Measurements from ENCODE around the gene NUBPL.

Gene NUBPL

DNA sequence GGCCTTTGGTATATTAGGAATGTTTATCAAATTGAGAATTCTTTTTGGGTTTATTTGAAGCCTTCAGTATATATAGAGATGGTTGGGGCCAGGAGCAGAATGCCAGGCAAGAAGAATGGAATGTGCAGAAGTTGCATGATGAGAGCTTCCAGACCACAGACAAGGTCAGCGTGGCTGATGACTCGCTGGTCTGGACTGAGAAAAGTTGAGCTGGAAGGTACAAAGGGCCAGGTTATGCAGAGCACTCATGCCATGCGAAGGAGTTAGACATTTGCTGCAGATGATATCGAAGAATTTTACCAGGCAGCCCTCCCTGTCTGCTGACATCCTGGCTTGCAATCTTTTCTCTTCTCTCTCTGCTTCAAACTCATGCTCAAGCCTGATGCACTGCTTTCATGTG is 319.7 kb downstream of the NUBPL start:
- no peaks in the 10 kb centered on the region for H3K36me3 ChIP-seq
- no peaks in the 10 kb centered on the region for H3K27me3 ChIP-seq (ENCODE audit: insufficient read depth, low read depth, severe bottlenecking)
- no peak overlapping the region for H3K4me3 ChIP-seq (ENCODE audit: low read depth, low read length)
- no peaks in the 10 kb centered on the region for H3K9me3 ChIP-seq (ENCODE audit: severe bottlenecking)
- H3K27ac ChIP-seq: no peak overlapping the region
- DNase-seq: no peak
- TF ChIP-seq, protein P1, sequence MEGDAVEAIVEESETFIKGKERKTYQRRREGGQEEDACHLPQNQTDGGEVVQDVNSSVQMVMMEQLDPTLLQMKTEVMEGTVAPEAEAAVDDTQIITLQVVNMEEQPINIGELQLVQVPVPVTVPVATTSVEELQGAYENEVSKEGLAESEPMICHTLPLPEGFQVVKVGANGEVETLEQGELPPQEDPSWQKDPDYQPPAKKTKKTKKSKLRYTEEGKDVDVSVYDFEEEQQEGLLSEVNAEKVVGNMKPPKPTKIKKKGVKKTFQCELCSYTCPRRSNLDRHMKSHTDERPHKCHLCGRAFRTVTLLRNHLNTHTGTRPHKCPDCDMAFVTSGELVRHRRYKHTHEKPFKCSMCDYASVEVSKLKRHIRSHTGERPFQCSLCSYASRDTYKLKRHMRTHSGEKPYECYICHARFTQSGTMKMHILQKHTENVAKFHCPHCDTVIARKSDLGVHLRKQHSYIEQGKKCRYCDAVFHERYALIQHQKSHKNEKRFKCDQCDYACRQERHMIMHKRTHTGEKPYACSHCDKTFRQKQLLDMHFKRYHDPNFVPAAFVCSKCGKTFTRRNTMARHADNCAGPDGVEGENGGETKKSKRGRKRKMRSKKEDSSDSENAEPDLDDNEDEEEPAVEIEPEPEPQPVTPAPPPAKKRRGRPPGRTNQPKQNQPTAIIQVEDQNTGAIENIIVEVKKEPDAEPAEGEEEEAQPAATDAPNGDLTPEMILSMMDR (IDR thresholded peaks at IDR 0.05; ENCODE audit: low read depth, low read length): no peak

DNA sequence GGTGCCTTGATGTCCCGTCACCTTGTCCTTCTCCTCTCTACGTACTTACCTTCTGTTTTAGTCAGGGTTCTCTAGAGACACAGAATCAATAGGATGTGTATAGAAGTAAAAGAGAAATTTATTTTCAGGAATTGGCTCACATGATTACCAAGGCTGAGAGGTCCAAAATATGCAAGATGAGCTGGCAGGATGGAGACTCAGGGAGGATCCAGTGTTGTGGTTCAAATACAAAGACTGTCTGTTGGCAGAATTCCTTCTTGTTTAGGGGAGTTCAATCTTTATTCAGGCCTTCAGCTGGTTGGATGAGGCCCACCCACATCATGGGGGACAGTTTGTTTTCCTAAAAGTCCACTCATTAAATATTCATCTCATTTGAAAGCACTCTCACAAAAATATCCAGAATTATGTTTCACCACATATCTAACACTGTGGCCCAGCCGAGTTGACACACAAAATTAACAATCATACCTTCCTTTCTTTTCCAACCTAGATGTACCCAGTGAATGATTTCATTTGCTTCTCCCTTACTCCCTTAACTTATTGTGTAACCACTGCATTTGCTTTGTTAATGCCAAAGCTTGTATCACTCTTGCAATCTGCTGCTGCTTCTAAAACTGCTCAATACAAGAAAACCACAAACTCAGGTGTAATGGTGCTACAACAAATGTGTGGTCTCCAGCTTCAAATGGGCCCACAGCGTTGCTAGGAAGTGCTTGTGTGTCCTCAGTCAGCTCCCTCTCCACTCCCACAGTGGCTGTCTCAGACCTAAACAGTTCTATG is 320.5 kb downstream of the NUBPL start:
- DNase-seq: no peak
- TF ChIP-seq, protein P1 (IDR thresholded peaks at IDR 0.05; ENCODE audit: low read depth, low read length): no peak
- Histone ChIP-seq H3K27ac (no peak overlapping the region), H3K9me3 (ENCODE audit: severe bottlenecking) (no peaks in the 10 kb centered on the region), H3K36me3 (no peaks in the 10 kb centered on the region), H3K27me3 (ENCODE audit: insufficient read depth, low read depth, severe bottlenecking) (no peaks in the 10 kb centered on the region), H3K4me3 (ENCODE audit: low read depth, low read length) (no peak overlapping the region)

DNA sequence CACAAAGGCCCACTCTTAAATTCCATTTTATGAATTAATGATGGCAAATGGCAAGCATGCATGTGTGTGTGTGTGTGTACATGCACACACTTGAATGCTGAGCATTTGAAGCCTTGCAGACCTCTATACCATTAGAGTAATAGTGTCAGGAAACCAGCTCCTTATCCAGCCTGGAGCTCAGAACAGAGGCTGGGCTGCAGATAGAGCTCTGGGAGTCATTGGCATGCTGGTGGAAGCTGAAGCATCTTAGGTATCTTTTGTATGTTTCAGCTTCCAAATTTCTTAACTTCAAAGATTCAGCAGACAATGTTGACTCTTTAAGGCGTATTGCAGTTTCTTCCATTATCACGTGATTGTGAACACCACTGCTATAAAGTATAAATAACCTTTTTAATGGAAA is 323.0 kb downstream of the NUBPL start:
- H3K27ac ChIP-seq: no peak overlapping the region
- no peaks in the 10 kb centered on the region for H3K9me3 ChIP-seq (ENCODE audit: severe bottlenecking)
- no peaks in the 10 kb centered on the region for H3K36me3 ChIP-seq
- no peak for DNase-seq
- no peaks in the 10 kb centered on the region for H3K27me3 ChIP-seq (ENCODE audit: insufficient read depth, low read depth, severe bottlenecking)
- H3K4me3 ChIP-seq (ENCODE audit: low read depth, low read length): no peak overlapping the region
- TF ChIP-seq, protein P1 (IDR thresholded peaks at IDR 0.05; ENCODE audit: low read depth, low read length): no peak

DNA sequence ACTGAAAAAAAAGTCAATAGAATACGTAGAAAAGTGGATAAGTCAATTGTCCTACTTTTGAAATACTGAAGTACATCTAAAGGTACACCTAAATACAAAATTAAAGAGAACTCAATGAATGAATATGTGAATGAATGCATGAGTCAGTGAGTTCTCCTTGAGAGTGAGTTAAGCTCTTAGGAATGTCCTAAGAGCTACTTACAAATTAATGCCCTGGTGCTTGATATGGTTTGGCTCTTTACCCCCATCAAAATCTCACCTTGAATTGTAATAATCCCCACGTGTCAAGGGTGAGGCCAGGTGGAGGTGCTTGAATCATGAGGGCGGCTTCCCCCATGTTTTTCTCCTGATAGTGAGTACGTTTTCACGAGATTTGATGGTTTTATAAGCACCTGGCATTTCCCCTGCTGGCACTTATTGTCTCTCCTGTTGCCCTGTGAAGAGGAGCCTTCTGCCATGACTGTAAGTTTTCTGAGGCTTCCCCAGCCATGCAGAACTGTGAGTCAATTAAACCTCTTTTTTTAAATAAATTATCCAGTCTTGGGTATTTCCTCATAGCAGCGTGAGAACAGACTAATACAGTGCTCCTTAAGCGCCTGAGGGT is 323.7 kb downstream of the NUBPL start:
- no peak overlapping the region for H3K27ac ChIP-seq
- H3K9me3 ChIP-seq (ENCODE audit: severe bottlenecking): no peaks in the 10 kb centered on the region
- TF ChIP-seq, protein P1 (IDR thresholded peaks at IDR 0.05; ENCODE audit: low read depth, low read length): no peak
- DNase-seq: no peak
- no peak overlapping the region for H3K4me3 ChIP-seq (ENCODE audit: low read depth, low read length)
- H3K36me3 ChIP-seq: no peaks in the 10 kb centered on the region
- H3K27me3 ChIP-seq (ENCODE audit: insufficient read depth, low read depth, severe bottlenecking): no peaks in the 10 kb centered on the region

DNA sequence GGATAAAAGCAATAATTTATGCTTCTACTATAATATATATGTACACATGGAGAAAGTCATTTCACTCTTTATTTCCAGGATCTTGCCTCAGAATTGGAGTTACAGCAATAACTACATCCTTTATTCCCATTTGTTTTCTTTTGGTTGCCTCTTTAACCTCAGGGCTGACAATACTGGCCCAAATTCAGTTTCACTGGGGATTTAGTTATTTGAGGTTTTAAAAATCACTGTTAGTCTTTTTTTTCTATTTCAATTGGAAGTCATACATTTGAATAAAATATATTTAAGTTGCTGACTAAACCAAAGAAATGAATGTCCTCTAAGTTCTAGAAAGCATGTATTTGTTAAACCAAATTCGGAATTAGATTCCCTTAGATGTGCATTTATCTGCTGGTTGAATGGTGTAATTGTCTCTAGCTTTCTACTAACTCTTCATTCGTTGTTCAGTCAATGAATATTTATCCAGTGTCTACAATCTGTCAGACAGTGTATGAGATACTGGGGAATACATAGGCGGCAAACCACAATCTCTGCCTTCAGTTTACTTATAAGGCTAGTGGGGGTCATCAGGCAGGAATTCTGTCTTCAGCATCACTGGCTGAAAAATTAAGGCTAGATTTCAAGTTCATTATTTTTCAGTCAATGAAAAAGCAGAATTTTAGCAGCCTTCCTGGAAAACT is 325.1 kb downstream of the NUBPL start:
- Histone ChIP-seq H3K27me3 (ENCODE audit: insufficient read depth, low read depth, severe bottlenecking) (no peaks in the 10 kb centered on the region), H3K27ac (no peak overlapping the region), H3K9me3 (ENCODE audit: severe bottlenecking) (no peaks in the 10 kb centered on the region), H3K4me3 (ENCODE audit: low read depth, low read length) (no peak overlapping the region), H3K36me3 (no peaks in the 10 kb centered on the region)
- TF ChIP-seq, protein P1 (IDR thresholded peaks at IDR 0.05; ENCODE audit: low read depth, low read length): no peak
- DNase-seq: no peak
